D341Med (cell line): ENCODE results near the gene TMEM40.
"Not testable (repeated sequence)": the region's sequence is repeated elsewhere in the genome, so short reads cannot be mapped to it uniquely, and the experiment has no call there.

Source experiments
- DNase-seq: peaks from one replicate; pipeline ENCODE4 v3.0.0; 2012; ENCODE audit warnings: low spot score

The TMEM40 gene

GRCh38 chr3:12719541-12719940, 39.5 kb downstream of the TMEM40 start:
- no peak for DNase-seq

- no peak for DNase-seq
Observed at GRCh38 chr3:12716605-12717151, 42.4 kb downstream of the TMEM40 start.

GRCh38 chr3:12714278-12714677, 44.8 kb downstream of the TMEM40 start:
- no peak for DNase-seq

GRCh38 chr3:12710062-12710461, 49.0 kb downstream of the TMEM40 start:
- no peak for DNase-seq

- DNase-seq, result no peak
Observed at GRCh38 chr3:12709334-12709733, 49.7 kb downstream of the TMEM40 start.

GRCh38 chr3:12708584-12709192, 50.4 kb downstream of the TMEM40 start:
- no peak for DNase-seq

GRCh38 chr3:12707449-12707848, 51.6 kb downstream of the TMEM40 start:
- DNase-seq, result no peak

GRCh38 chr3:12706504-12707253, 52.4 kb downstream of the TMEM40 start:
- peak; percentile 81 for DNase-seq

- DNase-seq, result no peak
Observed at GRCh38 chr3:12705981-12706380, 53.1 kb downstream of the TMEM40 start.

- no peak for DNase-seq
Observed at GRCh38 chr3:12705374-12705926, 53.6 kb downstream of the TMEM40 start.

GRCh38 chr3:12702501-12702900, 56.6 kb downstream of the TMEM40 start:
- no peak for DNase-seq

- DNase-seq, result not testable (repeated sequence)
Observed at GRCh38 chr3:12701601-12702000, 57.5 kb downstream of the TMEM40 start.

GRCh38 chr3:12700800-12701199, 58.3 kb downstream of the TMEM40 start:
- no peak for DNase-seq

- DNase-seq, result no peak
Observed at GRCh38 chr3:12695916-12696315, 63.1 kb downstream of the TMEM40 start.

GRCh38 chr3:12695112-12695511, 63.9 kb downstream of the TMEM40 start:
- no peak for DNase-seq

- no peak for DNase-seq
Observed at GRCh38 chr3:12692444-12692843, 66.6 kb downstream of the TMEM40 start.

GRCh38 chr3:12689997-12690711, 68.9 kb downstream of the TMEM40 start:
- no peak for DNase-seq

- DNase-seq, result no peak
Observed at GRCh38 chr3:12687948-12688347, 71.1 kb downstream of the TMEM40 start.

- no peak for DNase-seq
Observed at GRCh38 chr3:12686096-12686495, 73.0 kb downstream of the TMEM40 start.
